Measurements from ENCODE around the gene VENTX. TPM values are rescaled to one million over a fixed set of nuclear protein-coding genes. Genes with fewer than 3 reads are reported as not detected.

The VENTX gene
- total RNA-seq, 4 donors from 2014 or later: 0.13 to 1.3 (median 0.34) TPM

DNA sequence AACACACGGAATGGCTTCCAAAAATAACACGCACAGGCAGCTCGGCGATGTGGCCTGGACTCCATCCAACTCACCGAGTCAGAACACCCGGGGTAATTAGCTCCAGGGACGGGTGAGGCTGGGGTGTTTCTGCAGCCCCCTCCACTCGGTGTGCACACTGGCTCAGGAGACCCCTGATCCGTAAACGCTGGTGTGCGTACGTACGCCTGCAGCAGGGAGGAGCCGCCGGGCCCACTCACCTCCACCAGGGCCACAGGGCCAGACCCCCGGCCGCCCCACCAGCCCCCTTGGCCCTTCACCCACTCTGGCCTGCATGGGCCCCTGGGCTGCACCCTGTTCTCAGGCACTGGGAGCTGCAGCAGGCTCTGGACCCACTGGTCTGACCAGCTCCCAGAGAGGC is 30.0 kb upstream of the VENTX start:
- in situ Hi-C loops (cut with MboI; ENCODE audit: low sequenced_read_pairs in 4 of 4) (no loop called here), intact Hi-C loops (cut with DNase I; ENCODE audit: low total_unique reads) (no loop called here)
- no peak for DNase-seq

DNA sequence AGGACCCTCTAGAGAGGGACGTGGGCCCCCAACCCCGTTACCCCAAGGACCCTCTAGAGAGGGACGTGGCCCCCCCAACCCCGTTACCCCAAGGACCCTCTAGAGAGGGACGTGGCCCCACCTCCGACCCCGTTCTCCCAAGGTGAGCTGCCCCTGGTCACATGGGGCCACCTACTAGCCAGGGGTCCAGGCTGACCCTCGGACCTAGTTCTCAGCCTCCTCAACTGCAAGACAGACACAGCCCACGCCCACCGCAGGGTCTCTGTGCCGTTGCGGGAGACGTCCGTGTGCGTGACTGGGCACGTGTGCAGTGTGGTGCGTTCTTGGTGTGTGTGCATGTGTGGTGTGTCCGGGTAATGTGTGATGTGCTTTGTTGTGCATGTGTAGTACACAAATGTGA is 29.2 kb upstream of the VENTX start:
- TF ChIP-seq, protein P1, sequence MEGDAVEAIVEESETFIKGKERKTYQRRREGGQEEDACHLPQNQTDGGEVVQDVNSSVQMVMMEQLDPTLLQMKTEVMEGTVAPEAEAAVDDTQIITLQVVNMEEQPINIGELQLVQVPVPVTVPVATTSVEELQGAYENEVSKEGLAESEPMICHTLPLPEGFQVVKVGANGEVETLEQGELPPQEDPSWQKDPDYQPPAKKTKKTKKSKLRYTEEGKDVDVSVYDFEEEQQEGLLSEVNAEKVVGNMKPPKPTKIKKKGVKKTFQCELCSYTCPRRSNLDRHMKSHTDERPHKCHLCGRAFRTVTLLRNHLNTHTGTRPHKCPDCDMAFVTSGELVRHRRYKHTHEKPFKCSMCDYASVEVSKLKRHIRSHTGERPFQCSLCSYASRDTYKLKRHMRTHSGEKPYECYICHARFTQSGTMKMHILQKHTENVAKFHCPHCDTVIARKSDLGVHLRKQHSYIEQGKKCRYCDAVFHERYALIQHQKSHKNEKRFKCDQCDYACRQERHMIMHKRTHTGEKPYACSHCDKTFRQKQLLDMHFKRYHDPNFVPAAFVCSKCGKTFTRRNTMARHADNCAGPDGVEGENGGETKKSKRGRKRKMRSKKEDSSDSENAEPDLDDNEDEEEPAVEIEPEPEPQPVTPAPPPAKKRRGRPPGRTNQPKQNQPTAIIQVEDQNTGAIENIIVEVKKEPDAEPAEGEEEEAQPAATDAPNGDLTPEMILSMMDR (IDR thresholded peaks at IDR 0.05 in 4 of 5, conservative IDR thresholded peaks at IDR 0.05 in 1 of 5): no peak
- no peak for TF ChIP-seq POLR2A (IDR thresholded peaks at IDR 0.05)
- no peaks in the 10 kb centered on the region for H3K4me1 ChIP-seq
- H3K4me3 ChIP-seq: no peak overlapping the region
- H3K27ac ChIP-seq: no peak overlapping the region
- in situ Hi-C loops (cut with MboI; ENCODE audit: low sequenced_read_pairs in 4 of 4) (no loop called here), intact Hi-C loops (cut with DNase I; ENCODE audit: low total_unique reads) (no loop called here)
- no peak for ATAC-seq
- H3K36me3 ChIP-seq: no peaks in the 10 kb centered on the region
- no peaks in the 10 kb centered on the region for H3K9me3 ChIP-seq
- peaks cover 0 to 3% (median 0%) of the 10 kb centered on the region in 3 donors for H3K27me3 ChIP-seq
- DNase-seq: no peak

More for the DNA sequence above, 30.0 kb upstream of the VENTX start:
- Histone ChIP-seq H3K27me3 (peaks cover 0 to 3% (median 0%) of the 10 kb centered on the region in 3 donors), H3K27ac (no peak overlapping the region), H3K9me3 (no peaks in the 10 kb centered on the region), H3K4me3 (no peak overlapping the region), H3K36me3 (no peaks in the 10 kb centered on the region), H3K4me1 (no peaks in the 10 kb centered on the region)
- TF ChIP-seq, protein P1 (IDR thresholded peaks at IDR 0.05 in 4 of 5, conservative IDR thresholded peaks at IDR 0.05 in 1 of 5): no peak
- TF ChIP-seq POLR2A (IDR thresholded peaks at IDR 0.05): no peak
- ATAC-seq: no peak

DNA sequence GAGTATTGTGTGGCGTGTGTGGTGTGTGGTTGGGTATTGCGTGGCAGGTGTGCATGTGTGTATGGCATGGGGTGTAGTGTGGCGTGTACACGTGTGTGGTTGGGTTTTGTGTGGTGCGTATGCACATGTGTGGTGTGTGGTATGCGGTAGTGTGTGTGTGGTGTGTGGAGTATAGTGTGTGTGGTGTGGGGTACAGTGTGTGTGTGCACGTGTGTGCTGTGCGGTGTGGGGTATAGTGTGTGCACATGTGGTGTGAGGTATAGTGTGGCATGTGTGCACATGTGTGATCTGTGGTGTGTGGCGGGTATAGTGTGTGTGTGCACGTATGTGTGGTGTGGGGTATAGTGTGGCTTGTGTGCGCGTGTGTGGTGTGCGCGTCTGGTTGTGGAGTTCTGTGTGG is 28.5 kb upstream of the VENTX start:
- Histone ChIP-seq H3K9me3 (no peaks in the 10 kb centered on the region), H3K27ac (no peak overlapping the region), H3K4me3 (no peak overlapping the region), H3K27me3 (peaks cover 0 to 6% (median 3%) of the 10 kb centered on the region in 3 donors), H3K36me3 (no peaks in the 10 kb centered on the region), H3K4me1 (no peaks in the 10 kb centered on the region)
- TF ChIP-seq, protein P1 (IDR thresholded peaks at IDR 0.05 in 4 of 5, conservative IDR thresholded peaks at IDR 0.05 in 1 of 5): no peak
- no peak for TF ChIP-seq POLR2A (IDR thresholded peaks at IDR 0.05)
- no peak for ATAC-seq
- no peak for DNase-seq
- intact Hi-C loops (cut with DNase I; ENCODE audit: low total_unique reads) (no loop called here), in situ Hi-C loops (cut with MboI; ENCODE audit: low sequenced_read_pairs in 4 of 4) (no loop called here)

DNA sequence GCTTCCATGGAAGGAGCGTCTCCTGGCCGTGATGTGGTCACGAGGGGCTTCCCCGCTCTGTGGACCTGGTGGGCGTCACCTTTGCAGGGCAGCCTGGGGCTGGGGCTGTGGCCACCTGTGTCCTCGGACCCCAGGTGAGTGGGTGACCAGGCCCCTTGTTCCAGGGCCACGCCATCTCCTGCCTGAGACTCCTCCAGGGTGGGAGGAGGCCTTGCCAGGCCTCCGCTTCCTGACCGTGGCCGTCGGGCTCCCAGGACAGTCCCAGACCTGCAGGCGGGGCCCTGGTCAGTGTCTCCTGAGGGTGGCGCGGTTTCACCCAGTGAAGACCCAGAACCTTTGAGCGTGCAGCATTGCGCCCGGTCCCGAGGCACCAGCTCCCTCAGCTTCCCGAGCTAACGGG is 28.0 kb upstream of the VENTX start:
- DNase-seq (no peak), ATAC-seq (no peak)
- intact Hi-C loops (cut with DNase I; ENCODE audit: low total_unique reads) (no loop called here), in situ Hi-C loops (cut with MboI; ENCODE audit: low sequenced_read_pairs in 4 of 4) (no loop called here)
- H3K27ac ChIP-seq: no peak overlapping the region
- peaks cover 0 to 7% (median 7%) of the 10 kb centered on the region in 3 donors for H3K27me3 ChIP-seq
- no peaks in the 10 kb centered on the region for H3K36me3 ChIP-seq
- no peak overlapping the region for H3K4me3 ChIP-seq
- H3K4me1 ChIP-seq: no peaks in the 10 kb centered on the region
- TF ChIP-seq POLR2A (IDR thresholded peaks at IDR 0.05): no peak
- TF ChIP-seq, protein P1 (IDR thresholded peaks at IDR 0.05 in 4 of 5, conservative IDR thresholded peaks at IDR 0.05 in 1 of 5): no peak
- no peaks in the 10 kb centered on the region for H3K9me3 ChIP-seq

Measured in gastrocnemius medialis (tissue), 4 donors.